ENCODE measurements around the gene GPSM3. TPM values are rescaled to one million over a fixed set of nuclear protein-coding genes. Genes with fewer than 3 reads are reported as not detected.

GPSM3 gene
- total RNA-seq, 1 donor: 1.1 TPM

DNA sequence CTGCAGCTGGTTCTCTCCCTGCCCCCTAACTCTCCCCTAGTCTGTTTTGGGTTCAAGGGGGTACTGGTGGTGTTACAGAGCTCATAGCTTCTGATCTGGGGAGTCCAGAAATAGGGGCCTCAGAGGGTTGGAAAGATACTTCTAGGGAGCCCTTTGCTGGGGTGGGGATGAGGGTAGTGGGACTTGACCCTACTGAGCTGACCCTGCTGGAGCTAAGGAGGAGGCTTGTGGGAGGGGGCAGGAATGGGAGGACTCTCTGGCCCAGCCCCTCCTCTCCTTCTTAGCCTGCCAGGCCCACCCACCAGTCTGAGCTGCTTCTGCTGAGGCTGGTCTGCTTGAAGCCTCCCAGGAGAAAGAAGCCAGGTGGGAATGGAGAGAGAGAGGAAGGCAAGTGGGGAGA, 28.1 kb downstream of the GPSM3 start, which contains the start of gene EGFL8:
Gene EGFL8, plus strand, starts transcription at position 301 of the 400 bp plus-strand sequence. CDS start 1,571 bp downstream, outside the sequence.
- H3K4me1 ChIP-seq (ENCODE audit: insufficient read depth, low read length): peaks cover 6% of the 10 kb centered on the region
- peaks cover 25% of the 10 kb centered on the region for H3K36me3 ChIP-seq (ENCODE audit: insufficient read depth, low read length)
- H2AFZ ChIP-seq (ENCODE audit: low read length): no peak within 1 kb of the TSS
- no peaks in the 10 kb centered on the region for H4K20me1 ChIP-seq (ENCODE audit: insufficient read depth, low read length)
- TF ChIP-seq CTCF (IDR thresholded peaks at IDR 0.05; ENCODE audit: extremely low read depth, low read depth, low read length): no peak
- no peaks in the 10 kb centered on the region for H3K9me3 ChIP-seq (ENCODE audit: low read depth, low read length)
- H3K4me2 ChIP-seq (ENCODE audit: insufficient read depth, low read length): no peak within 1 kb of the TSS
- DNase-seq (ENCODE audit: insufficient read length, low spot score, missing footprints): peak; percentile 79
- H3K27ac ChIP-seq (ENCODE audit: low read depth, low read length): no peak within 1 kb of the TSS
- H3K4me3 ChIP-seq (ENCODE audit: insufficient read depth, low read length): no peak within 1 kb of the TSS
- H3K79me2 ChIP-seq (ENCODE audit: insufficient read depth, low read length): no peaks in the 10 kb centered on the region
- no peaks in the 10 kb centered on the region for H3K27me3 ChIP-seq (ENCODE audit: insufficient read depth, low read length)

DNA sequence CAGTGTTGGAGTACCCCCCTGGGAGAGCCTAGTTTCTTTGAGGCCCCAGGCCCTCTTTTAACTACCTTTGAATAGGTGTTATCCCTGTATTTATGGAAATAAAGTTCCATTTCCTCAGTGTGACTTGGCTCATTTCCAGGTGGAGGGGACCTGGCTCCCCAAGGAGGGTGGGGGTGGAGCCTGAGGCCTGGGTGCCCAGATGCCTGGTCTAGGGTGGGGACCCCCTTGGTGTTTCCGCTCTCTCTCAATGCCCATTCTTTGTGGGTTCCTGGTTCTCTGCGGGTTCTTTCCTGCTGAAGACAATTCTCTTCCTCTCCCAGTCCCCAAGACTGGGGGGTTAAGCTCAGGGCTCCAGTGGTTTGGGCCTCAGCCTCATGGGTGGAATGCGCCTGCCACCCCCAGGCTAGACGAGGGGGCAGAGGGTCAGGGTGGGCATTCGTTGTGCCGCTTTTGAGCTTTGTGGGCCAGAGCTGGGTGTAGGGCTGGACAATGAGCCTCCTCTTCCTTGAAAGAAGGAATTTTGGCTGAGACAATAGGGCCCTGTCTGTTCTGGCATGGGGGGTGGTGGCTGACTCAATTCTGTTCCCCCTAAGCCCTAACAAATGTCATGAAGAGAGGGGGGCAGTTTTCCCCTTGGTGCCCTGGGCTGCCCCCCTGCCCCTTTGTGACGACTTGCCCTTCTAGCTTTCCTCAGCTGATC, 28.7 kb downstream of the GPSM3 start:
- Histone ChIP-seq H4K20me1 (ENCODE audit: insufficient read depth, low read length) (no peaks in the 10 kb centered on the region), H3K79me2 (ENCODE audit: insufficient read depth, low read length) (no peaks in the 10 kb centered on the region), H2AFZ (ENCODE audit: low read length) (no peak overlapping the region), H3K4me2 (ENCODE audit: insufficient read depth, low read length) (no peak overlapping the region), H3K4me3 (ENCODE audit: insufficient read depth, low read length) (no peak overlapping the region), H3K27me3 (ENCODE audit: insufficient read depth, low read length) (no peaks in the 10 kb centered on the region), H3K36me3 (ENCODE audit: insufficient read depth, low read length) (peaks cover 22% of the 10 kb centered on the region), H3K9me3 (ENCODE audit: low read depth, low read length) (no peaks in the 10 kb centered on the region), H3K27ac (ENCODE audit: low read depth, low read length) (no peak overlapping the region), H3K4me1 (ENCODE audit: insufficient read depth, low read length) (peaks cover under 1% of the 10 kb centered on the region)
- no peak for TF ChIP-seq CTCF (IDR thresholded peaks at IDR 0.05; ENCODE audit: extremely low read depth, low read depth, low read length)
- peak; percentile 37 for DNase-seq (ENCODE audit: insufficient read length, low spot score, missing footprints)

GRCh38 chr6:32158052-32158451, 34.4 kb downstream of the GPSM3 start:
- Histone ChIP-seq H3K27ac (ENCODE audit: low read depth, low read length) (no peak overlapping the region), H2AFZ (ENCODE audit: low read length) (no peak overlapping the region), H3K4me1 (ENCODE audit: insufficient read depth, low read length) (peaks cover 12% of the 10 kb centered on the region), H4K20me1 (ENCODE audit: insufficient read depth, low read length) (peaks cover 6% of the 10 kb centered on the region), H3K4me2 (ENCODE audit: insufficient read depth, low read length) (no peak overlapping the region), H3K9me3 (ENCODE audit: low read depth, low read length) (no peaks in the 10 kb centered on the region), H3K4me3 (ENCODE audit: insufficient read depth, low read length) (no peak overlapping the region), H3K79me2 (ENCODE audit: insufficient read depth, low read length) (peaks cover 18% of the 10 kb centered on the region), H3K36me3 (ENCODE audit: insufficient read depth, low read length) (peaks cover 20% of the 10 kb centered on the region), H3K27me3 (ENCODE audit: insufficient read depth, low read length) (no peaks in the 10 kb centered on the region)
- DNase-seq (ENCODE audit: insufficient read length, low spot score, missing footprints): peak; percentile 22
- no peak for TF ChIP-seq CTCF (IDR thresholded peaks at IDR 0.05; ENCODE audit: extremely low read depth, low read depth, low read length)

- Histone ChIP-seq H3K27me3 (ENCODE audit: insufficient read depth, low read length) (no peaks in the 10 kb centered on the region), H3K4me1 (ENCODE audit: insufficient read depth, low read length) (peaks cover 24% of the 10 kb centered on the region), H3K27ac (ENCODE audit: low read depth, low read length) (no peak overlapping the region), H2AFZ (ENCODE audit: low read length) (no peak overlapping the region), H3K4me2 (ENCODE audit: insufficient read depth, low read length) (no peak overlapping the region), H3K79me2 (ENCODE audit: insufficient read depth, low read length) (peaks cover 18% of the 10 kb centered on the region), H3K4me3 (ENCODE audit: insufficient read depth, low read length) (no peak overlapping the region), H3K9me3 (ENCODE audit: low read depth, low read length) (no peaks in the 10 kb centered on the region), H4K20me1 (ENCODE audit: insufficient read depth, low read length) (peaks cover 6% of the 10 kb centered on the region), H3K36me3 (ENCODE audit: insufficient read depth, low read length) (peaks cover 14% of the 10 kb centered on the region)
- no peak for DNase-seq (ENCODE audit: insufficient read length, low spot score, missing footprints)
- TF ChIP-seq CTCF (IDR thresholded peaks at IDR 0.05; ENCODE audit: extremely low read depth, low read depth, low read length): no peak
Measured at GRCh38 chr6:32156891-32157290, 35.6 kb downstream of the GPSM3 start.
